ENCODE data around the gene MARVELD2.

The MARVELD2 gene

DNA sequence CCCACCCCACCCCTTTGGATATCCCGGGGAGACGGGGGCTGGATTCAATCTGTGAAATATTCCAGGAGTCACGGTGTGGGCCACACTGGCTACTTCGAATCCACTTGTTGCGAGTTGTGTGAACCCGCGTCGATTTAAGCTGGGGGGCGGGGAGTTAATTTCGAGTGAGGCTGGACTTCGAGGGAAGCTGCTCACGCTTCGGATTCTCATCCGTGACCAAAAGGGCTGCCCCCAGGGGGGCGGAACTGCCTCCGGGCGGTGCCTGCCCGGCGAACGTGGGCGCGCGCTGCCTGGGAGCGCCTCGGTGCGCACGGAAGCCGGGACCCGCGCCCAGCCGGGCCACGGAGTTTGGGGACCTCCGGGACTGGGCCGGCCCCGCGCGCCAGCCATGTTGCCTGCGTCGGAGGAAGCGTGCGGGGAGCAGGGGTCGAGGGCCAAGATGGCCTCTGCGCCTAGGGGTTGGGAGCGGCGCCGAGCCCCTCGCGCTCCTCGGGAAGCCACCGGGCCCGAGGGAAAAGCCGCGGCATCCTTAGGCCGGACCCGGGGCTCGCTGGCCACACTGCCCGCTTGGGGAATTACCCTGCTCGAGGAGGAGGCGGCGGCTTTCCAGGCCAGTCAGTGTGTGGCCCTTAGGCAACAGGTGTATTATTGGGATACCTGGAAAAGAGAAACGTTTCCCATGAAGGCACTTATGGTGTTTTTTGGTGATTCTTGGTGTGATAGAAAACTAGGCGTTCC lies 78.6 kb downstream of the MARVELD2 start:
- DNase-seq, result no peak

All from effector CD4-positive, alpha-beta T cell (primary cell).